ENCODE data around the gene SIDT2. TPM values are rescaled to one million over a fixed set of nuclear protein-coding genes. Genes with fewer than 3 reads are reported as not detected.
A peak's percentile ranks its signal among the peaks of the same experiment; 100 is the strongest.
"Not testable (repeated sequence)": the region's sequence is repeated elsewhere in the genome, so short reads cannot be mapped to it uniquely, and the experiment has no call there.

Gene SIDT2
- 10 to 100 TPM; 42.0 to 88.7 TPM for total RNA-seq

DNA sequence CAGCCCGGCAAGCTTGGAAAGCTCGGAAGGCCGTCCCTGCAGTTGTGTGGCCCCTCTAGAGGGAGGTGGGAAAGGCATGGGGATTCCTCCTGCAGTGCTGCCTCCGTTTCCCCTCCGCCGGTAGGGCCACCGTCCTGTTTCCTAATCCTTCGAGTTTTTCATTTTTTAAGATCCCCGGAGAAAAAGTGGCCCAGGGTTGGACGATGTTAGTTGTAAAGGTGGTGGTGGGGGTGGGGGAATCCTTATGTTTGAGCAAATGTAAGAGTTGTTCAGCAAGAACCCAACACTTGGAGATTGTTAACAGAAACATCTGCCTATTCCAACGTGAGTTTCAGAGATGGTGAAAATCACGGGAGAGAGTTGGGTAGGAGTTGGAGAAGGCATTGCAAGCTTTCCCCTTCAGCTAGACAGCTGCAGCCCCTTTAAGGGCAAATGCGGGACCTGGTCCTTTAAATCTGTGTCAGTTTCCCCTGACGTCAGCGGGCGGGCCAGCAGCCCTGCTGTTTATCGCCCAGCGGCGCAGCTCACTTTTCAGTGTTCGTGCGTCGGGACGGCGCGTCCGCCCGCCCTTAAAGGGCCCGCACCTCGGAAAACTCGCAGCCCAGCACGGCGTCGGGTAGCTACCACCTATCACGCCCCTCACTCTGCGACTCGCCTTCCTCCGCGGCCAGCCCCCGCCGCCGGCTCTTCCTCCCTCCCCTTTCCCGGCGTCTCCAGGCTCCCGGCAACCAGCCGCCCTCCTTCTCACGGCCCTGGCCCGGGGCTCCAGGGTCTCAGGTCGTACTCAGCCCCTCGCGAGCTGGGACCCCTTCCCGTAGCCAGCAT lies at the start of gene SIDT2:
Gene SIDT2, plus strand, starts transcription at position 534 of the 825 bp plus-strand sequence. CDS start 521 bp downstream, outside the sequence.
- TF ChIP-seq POLR2A (IDR thresholded peaks at IDR 0.05): peak; percentile 86 to 92 (median 92)
- TF ChIP-seq, protein P1, sequence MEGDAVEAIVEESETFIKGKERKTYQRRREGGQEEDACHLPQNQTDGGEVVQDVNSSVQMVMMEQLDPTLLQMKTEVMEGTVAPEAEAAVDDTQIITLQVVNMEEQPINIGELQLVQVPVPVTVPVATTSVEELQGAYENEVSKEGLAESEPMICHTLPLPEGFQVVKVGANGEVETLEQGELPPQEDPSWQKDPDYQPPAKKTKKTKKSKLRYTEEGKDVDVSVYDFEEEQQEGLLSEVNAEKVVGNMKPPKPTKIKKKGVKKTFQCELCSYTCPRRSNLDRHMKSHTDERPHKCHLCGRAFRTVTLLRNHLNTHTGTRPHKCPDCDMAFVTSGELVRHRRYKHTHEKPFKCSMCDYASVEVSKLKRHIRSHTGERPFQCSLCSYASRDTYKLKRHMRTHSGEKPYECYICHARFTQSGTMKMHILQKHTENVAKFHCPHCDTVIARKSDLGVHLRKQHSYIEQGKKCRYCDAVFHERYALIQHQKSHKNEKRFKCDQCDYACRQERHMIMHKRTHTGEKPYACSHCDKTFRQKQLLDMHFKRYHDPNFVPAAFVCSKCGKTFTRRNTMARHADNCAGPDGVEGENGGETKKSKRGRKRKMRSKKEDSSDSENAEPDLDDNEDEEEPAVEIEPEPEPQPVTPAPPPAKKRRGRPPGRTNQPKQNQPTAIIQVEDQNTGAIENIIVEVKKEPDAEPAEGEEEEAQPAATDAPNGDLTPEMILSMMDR (IDR thresholded peaks at IDR 0.05): peak in 1 of 7 experiments; percentile 30
- peaks cover 52% of the 10 kb centered on the region for H3K4me1 ChIP-seq
- H3K4me3 ChIP-seq: peak within 1 kb of the TSS; percentile 78 to 80
- ATAC-seq: peak; percentile 92
- H3K27ac ChIP-seq: peak within 1 kb of the TSS; percentile 94 to 96 (median 95)
- H3K9me3 ChIP-seq: no peaks in the 10 kb centered on the region
- no peaks in the 10 kb centered on the region for H3K27me3 ChIP-seq
- H3K36me3 ChIP-seq (replicated peaks in 1 of 2; ENCODE audit: insufficient read depth in 1 of 2, low read depth in 2 of 2): peaks cover 0 to 3% of the 10 kb centered on the region in 2 donors
- 1% methylated on average over 21 to 51 of the region's 51 CpGs for WGBS, 2 donors
- intact Hi-C loops (cut with DNase I): no loop called here
- peak; percentile 94 to 96 (median 95) for DNase-seq

DNA sequence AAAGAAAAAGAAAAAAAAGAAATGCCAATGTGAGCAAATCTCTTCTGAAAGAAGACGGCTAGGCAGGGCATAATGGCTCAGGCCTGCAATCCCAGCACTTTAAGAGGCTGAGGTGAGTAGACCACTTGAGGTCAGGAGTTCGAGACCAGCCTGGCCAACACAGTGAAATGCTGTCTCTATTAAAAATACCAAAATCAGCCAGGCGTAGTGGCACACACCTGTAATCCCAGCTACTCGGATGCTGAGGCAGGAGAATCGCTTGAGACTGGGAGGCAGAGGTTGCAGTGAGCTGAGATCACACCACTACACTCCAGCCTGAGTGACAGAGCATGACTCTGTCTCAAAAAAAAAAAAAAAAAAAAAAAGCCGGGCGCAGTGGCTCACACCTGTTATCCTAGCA lies 48.1 kb upstream of the SIDT2 start:
- intact Hi-C loops (cut with DNase I): not testable (repeated sequence)

DNA sequence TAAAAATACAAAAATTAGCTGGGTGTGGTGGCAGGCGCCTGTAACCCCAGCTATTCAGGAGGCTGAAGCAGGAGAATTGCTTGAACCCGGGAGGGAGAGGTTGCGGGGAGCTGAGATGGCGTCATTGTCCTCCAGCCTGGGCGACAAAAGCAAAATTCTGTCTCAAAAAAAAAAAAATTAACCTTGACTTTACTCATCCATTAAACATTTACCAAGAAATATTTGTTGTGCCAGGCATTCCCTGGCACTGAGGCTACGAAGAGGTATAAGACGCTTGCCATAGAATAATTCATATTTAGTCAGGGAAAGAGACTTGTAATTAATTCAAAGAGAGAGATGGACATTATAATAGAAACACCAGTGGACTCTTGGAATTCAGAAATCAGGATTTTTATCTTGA lies 47.7 kb upstream of the SIDT2 start:
- Histone ChIP-seq H3K27ac (no peak overlapping the region), H3K4me3 (no peak overlapping the region), H3K9me3 (no peaks in the 10 kb centered on the region), H3K36me3 (replicated peaks in 1 of 2; ENCODE audit: insufficient read depth in 1 of 2, low read depth in 2 of 2) (no peaks in the 10 kb centered on the region), H3K4me1 (peaks cover 5% of the 10 kb centered on the region), H3K27me3 (no peaks in the 10 kb centered on the region)
- TF ChIP-seq, protein P1 (IDR thresholded peaks at IDR 0.05): no peak
- no peak for TF ChIP-seq POLR2A (IDR thresholded peaks at IDR 0.05)
- DNase-seq (no peak), ATAC-seq (peak; percentile 15)
- WGBS, 2 donors: 59 to 71% methylated on average over 7 of the region's 7 CpGs
- intact Hi-C loops (cut with DNase I): no loop called here

More for the DNA sequence above, 48.1 kb upstream of the SIDT2 start:
- ATAC-seq; H3K4me3 ChIP-seq; H3K4me1 ChIP-seq; H3K27ac ChIP-seq; H3K36me3 ChIP-seq (replicated peaks in 1 of 2; ENCODE audit: insufficient read depth in 1 of 2, low read depth in 2 of 2); H3K27me3 ChIP-seq; DNase-seq; H3K9me3 ChIP-seq: not testable (repeated sequence)
- 73 to 88% methylated on average over 6 to 7 of the region's 7 CpGs for WGBS, 2 donors

DNA sequence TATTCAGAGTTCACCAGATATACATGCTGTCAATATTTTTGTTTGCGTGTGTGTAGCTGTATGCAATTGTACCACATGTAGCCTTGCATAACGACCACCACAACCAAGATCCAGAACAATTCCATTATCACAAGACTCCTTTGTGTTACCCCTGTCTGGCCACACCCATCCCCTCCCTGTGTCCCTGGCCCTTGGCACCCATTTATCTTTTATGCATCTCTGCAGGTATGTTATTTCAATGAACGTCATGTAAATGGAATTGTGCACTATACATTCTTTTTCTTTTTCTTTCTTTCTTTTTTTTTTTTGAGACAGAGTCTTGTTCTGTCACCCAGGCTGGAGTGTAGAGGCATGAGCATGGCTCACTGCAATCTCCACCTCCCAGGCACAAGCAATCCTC lies 44.1 kb upstream of the SIDT2 start:
- intact Hi-C loops (cut with DNase I): no loop called here
- ATAC-seq (no peak), DNase-seq (no peak)
- Histone ChIP-seq H3K4me1 (peaks cover 5% of the 10 kb centered on the region), H3K36me3 (replicated peaks in 1 of 2; ENCODE audit: insufficient read depth in 1 of 2, low read depth in 2 of 2) (no peaks in the 10 kb centered on the region), H3K27me3 (no peaks in the 10 kb centered on the region), H3K4me3 (no peak overlapping the region), H3K27ac (no peak overlapping the region), H3K9me3 (no peaks in the 10 kb centered on the region)
- TF ChIP-seq, protein P1 (IDR thresholded peaks at IDR 0.05): no peak
- TF ChIP-seq POLR2A (IDR thresholded peaks at IDR 0.05): no peak
- WGBS, 2 donors: 48 to 66% methylated on average over 2 to 3 of the region's 3 CpGs

DNA sequence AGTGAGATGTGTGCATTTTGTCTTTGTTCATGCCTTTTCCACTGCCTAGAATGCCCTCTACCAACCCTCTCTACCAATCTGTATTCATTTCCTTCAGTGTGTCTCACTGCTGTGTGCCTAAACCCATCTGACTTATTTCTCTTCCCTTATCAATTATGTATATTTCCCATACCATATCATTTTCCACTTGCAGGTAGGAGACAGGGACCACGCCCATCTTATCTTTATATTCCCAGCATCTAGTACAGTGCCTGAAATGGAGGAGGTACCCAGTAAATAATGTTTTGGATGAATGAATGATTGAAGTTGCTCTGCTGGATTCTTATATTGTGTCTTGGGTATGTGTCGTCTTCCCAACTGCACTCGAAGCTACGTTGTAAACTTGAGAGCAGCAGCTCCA lies 43.6 kb upstream of the SIDT2 start:
- DNase-seq; H3K4me1 ChIP-seq; H3K27ac ChIP-seq; ATAC-seq; intact Hi-C loops (cut with DNase I); H3K27me3 ChIP-seq; H3K4me3 ChIP-seq; H3K9me3 ChIP-seq; H3K36me3 ChIP-seq (replicated peaks in 1 of 2; ENCODE audit: insufficient read depth in 1 of 2, low read depth in 2 of 2): not testable (repeated sequence)
- 75% methylated on average over 1 of the region's 4 CpGs; no CpG with 5 or more reads in 1 of the 2 donors for WGBS, 2 donors

DNA sequence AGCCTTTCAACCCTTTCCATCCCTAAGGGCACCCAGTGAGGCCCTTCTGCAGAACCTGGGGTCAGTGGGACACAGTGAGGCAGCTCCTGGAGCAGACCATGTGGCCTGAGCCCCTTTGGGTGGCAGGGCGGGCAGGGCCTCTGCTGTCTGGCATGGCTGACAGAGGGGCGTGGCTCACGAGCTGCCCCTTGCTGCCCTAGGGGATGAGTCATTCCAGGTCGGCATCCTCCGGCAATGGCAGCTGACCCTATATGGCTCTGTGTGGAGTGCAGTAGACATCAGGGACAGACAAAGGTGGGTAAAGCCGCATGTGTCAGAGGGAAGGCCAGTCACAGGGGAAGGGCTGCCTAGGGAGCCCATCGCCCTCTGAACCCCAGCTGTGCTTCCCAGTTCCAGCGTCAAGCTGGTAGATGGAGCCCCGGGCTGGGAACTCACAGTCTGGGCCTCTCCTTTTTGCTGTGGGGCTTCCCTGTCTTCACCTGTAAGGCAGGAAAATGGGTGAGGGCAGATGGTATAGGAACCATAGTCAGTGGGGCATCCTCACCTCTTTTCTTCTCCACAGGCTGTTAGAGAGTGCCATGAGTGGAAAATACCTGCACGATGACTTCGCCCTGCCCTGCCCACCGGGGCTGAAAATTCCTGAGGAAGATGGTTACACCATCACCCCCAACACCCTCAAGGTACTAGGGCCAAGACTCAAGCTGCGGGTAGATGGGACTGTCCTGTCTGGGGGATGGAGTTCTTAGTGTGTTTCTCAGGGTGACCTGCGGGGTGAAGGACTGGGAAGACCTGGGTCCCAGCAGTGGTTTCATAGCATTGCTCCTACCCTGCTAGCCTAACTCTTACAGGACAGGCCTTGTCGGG lies 41.1 kb upstream of the SIDT2 start:
- H3K4me1 ChIP-seq; H3K27ac ChIP-seq; H3K27me3 ChIP-seq; H3K36me3 ChIP-seq (replicated peaks in 1 of 2; ENCODE audit: insufficient read depth in 1 of 2, low read depth in 2 of 2); H3K9me3 ChIP-seq; DNase-seq; ATAC-seq; H3K4me3 ChIP-seq; intact Hi-C loops (cut with DNase I): not testable (repeated sequence)
- no CpG with 5 or more reads among the region's 15 CpGs for WGBS, 2 donors

Data from body of pancreas (tissue), 4 donors.